Fibroblast of mammary gland (primary cell): ENCODE measurements around the gene PTPRF.

Experiments used
- DNase-seq: peaks from one replicate; pipeline ENCODE4 v3.0.0-alpha.2; 2010; ENCODE audit warnings: low read depth
- H3K4me3 ChIP-seq: 2 replicates; pipeline ENCODE4 v1.5.1; 2011; ENCODE audit warnings: low read depth, mild to moderate bottlenecking, low read length, moderate library complexity; ENCODE audit not compliant: control insufficient read depth
- TF ChIP-seq, protein P1 (sequence below): conservative IDR thresholded peaks from 2 replicates; pipeline ENCODE4 v1.5.1; 2011; ENCODE audit warnings: low read depth, low read length, inconsistent platforms; ENCODE audit not compliant: control insufficient read depth, insufficient read depth

Gene PTPRF

DNA sequence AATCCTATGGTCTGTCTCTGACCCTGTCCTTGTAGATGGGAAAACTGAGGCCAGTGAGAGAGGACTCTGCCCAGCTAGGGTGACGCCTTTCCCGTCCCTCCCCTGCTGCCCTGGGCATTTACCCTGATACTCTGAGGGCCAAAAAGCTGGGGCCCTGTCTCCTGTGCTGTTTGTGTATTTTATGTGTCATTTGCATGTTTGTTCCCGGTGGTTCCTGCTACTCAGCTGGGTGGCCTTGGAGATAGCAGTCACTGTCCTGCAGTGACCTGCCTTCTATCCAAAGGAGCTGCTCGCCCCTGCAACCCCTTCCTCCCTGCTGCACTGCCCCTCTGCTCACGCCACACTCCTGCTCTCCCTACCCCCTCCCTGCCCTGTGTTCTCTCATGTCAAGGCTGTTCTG, 78.1 kb downstream of the PTPRF start:
- no peak overlapping the region for H3K4me3 ChIP-seq
- TF ChIP-seq, protein P1, sequence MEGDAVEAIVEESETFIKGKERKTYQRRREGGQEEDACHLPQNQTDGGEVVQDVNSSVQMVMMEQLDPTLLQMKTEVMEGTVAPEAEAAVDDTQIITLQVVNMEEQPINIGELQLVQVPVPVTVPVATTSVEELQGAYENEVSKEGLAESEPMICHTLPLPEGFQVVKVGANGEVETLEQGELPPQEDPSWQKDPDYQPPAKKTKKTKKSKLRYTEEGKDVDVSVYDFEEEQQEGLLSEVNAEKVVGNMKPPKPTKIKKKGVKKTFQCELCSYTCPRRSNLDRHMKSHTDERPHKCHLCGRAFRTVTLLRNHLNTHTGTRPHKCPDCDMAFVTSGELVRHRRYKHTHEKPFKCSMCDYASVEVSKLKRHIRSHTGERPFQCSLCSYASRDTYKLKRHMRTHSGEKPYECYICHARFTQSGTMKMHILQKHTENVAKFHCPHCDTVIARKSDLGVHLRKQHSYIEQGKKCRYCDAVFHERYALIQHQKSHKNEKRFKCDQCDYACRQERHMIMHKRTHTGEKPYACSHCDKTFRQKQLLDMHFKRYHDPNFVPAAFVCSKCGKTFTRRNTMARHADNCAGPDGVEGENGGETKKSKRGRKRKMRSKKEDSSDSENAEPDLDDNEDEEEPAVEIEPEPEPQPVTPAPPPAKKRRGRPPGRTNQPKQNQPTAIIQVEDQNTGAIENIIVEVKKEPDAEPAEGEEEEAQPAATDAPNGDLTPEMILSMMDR: no peak
- no peak for DNase-seq

DNA sequence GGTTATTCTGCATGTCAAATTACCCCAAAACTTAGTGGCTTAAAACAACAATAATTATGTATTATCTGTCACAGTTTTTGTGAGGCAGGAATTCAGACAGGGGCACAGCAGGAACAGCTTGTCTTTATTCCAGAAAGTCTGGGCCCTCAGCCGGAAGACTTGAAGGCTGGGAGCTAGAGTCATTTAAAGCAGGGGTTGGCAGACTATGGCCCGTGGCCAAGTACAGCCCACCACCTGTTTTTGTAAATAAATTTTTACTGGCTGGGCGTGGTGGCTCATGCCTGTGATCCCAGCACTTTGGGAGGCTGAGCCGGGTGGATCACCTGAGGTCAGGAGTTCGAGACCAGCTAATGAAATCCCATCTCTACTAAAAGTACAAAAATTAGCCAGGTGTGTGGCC, 79.7 kb downstream of the PTPRF start:
- TF ChIP-seq, protein P1: no peak
- no peak for DNase-seq
- no peak overlapping the region for H3K4me3 ChIP-seq

DNA sequence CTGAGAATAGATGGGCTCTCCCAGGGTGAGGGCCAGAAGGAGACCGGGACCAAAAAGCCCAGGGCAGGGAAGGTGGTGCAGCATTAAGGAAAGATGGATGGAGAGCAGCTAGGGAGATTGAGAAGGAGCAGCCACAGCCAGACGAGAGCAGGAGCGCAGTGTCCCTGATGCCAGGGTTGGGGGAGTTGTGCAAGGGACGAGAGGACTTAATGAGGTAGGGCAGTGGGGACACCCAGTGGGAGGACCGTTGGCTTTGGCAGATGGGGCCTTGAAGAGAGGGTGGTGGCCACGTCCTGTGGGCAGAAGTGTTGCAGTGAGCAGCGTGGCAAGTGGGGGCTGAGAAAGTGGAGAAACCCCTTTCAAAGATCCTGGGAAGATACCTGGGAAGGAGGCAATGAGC, 81.3 kb downstream of the PTPRF start:
- TF ChIP-seq, protein P1: no peak
- DNase-seq: no peak
- H3K4me3 ChIP-seq: no peak overlapping the region

DNA sequence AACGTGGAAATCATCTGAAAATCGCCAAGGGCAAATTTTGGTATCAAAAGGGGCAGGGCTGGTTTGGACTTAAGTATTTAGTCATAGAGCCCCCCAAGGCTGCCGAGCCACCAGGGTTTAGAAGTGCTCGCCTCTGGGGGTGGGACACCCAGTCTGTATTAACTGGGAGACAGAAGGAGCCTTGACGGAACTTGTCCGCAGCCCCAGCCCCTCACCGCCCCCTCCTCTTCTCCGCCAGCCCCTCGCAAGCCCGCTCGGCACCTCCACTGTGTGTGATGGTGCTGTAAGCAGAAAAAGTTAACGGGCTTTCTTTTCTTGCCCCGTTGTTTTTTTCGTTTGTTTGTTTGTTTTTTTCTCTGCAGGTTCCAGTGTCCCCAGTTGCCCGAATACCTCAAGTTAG, 81.7 kb downstream of the PTPRF start:
- TF ChIP-seq, protein P1: no peak
- no peak overlapping the region for H3K4me3 ChIP-seq
- DNase-seq: no peak

DNA sequence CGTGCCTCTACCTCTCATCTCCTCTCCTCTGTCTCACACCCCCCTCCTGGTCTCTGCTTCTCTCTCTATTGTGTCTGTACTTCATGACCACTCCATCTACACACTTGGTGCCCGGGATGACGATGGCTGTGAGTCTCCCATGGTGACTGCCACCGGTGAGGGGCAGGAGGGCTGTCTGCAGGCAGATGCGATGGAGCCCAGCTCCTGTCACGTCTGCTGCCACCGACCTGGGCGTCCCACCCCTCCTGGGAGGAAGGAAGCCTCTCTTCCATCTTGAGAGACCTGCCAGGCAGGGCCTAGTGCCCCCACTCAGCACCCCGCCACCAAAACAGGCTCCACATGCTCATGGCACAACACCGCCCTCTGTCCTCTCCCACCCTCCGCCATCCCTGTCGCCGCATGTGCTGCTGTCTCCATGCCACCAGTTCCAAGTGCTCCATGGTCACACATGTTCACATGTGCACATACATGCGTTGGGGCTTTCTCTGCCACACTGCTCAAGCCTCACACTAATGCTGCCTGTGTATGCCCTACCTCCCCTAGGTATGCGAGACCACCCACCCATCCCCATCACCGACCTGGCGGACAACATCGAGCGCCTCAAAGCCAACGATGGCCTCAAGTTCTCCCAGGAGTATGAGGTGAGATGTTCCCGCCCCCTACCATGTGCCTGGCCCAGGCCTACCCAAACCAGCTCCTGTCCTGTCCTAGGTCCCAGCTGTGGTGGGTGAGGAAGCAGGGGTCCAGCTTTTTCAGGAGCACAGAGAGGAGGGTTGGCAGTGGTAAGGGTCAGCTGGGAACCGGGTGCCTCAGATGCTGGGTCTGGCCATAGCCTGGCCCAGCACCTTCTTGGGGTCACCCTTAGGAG, 82.6 kb downstream of the PTPRF start:
- no peak for DNase-seq
- TF ChIP-seq, protein P1: no peak
- no peak overlapping the region for H3K4me3 ChIP-seq

DNA sequence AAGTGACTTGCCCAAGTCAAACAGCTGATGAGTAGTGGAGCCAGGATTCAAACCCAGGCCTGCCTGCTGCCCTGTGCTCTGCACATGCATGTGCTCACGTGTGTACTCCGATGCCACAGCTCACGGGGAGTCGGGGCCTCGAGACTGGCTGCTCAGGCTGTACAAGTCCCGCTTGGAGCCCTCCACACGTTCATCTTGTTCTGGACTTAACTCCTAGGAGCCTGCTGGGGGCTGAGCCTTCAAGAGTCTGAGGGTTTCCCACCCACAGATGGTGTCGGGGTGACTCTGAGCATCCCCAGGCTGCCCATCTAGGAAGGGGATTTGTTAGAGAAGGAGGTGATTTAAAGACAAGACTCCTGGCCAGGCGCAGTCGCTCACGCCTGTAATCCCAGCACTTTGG, 83.5 kb downstream of the PTPRF start:
- H3K4me3 ChIP-seq: no peak overlapping the region
- TF ChIP-seq, protein P1: no peak
- no peak for DNase-seq
